Measurements from ENCODE around the gene GALNS. TPM values are rescaled to one million over a fixed set of nuclear protein-coding genes. Genes with fewer than 3 reads are reported as not detected.

Gene GALNS
- total and polyA plus RNA-seq, 11 donors = 10.7 to 22.7 (median 14.1) TPM

- TF ChIP-seq POLR2A (IDR thresholded peaks at IDR 0.05) = no peak
- TF ChIP-seq CTCF (IDR thresholded peaks at IDR 0.05) = no peak
- Histone ChIP-seq H3K4me3 (no peak overlapping the region), H3K4me1 (peaks cover 0 to 12% (median 3%) of the 10 kb centered on the region in 12 donors), H3K9me3 (no peaks in the 10 kb centered on the region), H3K27me3 (peaks cover 0 to 10% (median 0%) of the 10 kb centered on the region in 9 donors), H3K36me3 (peaks cover 0 to 31% (median 24%) of the 10 kb centered on the region in 9 donors), H3K27ac (no peak overlapping the region)
- 92 to 94% (median 93%) methylated on average over 22 of the region's 22 CpGs for WGBS, 4 donors
- intact Hi-C loops (cut with DNase I) = no loop called here
- DNase-seq (no peak), ATAC-seq (no peak)
Measured at GRCh38 chr16:88875703-88876234, 19.0 kb upstream of the GALNS start.

- Histone ChIP-seq H3K36me3 (peaks cover 0 to 27% (median 19%) of the 10 kb centered on the region in 9 donors), H3K9me3 (no peaks in the 10 kb centered on the region), H3K4me3 (no peak overlapping the region), H3K27ac (no peak overlapping the region), H3K27me3 (peaks cover 0 to 13% (median 0%) of the 10 kb centered on the region in 9 donors), H3K4me1 (peaks cover 0 to 19% (median 5%) of the 10 kb centered on the region in 12 donors)
- intact Hi-C loops (cut with DNase I) = no loop called here
- TF ChIP-seq CTCF (IDR thresholded peaks at IDR 0.05) = no peak
- TF ChIP-seq POLR2A (IDR thresholded peaks at IDR 0.05) = no peak
- 89 to 93% (median 91%) methylated on average over 31 to 34 of the region's 34 CpGs for WGBS, 4 donors
- DNase-seq = no peak
- ATAC-seq = no peak
Measured at GRCh38 chr16:88874938-88875599, 18.3 kb upstream of the GALNS start.

GRCh38 chr16:88872650-88873331 is 16.0 kb upstream of the GALNS start:
- DNase-seq (no peak), ATAC-seq (no peak)
- 63 to 72% (median 69%) methylated on average over 18 to 25 of the region's 25 CpGs for WGBS, 4 donors
- H3K27me3 ChIP-seq = peaks cover 0 to 13% (median 0%) of the 10 kb centered on the region in 9 donors
- peaks cover 0 to 21% (median 5%) of the 10 kb centered on the region in 12 donors for H3K4me1 ChIP-seq
- no peak overlapping the region for H3K27ac ChIP-seq
- H3K4me3 ChIP-seq = no peak overlapping the region
- intact Hi-C loops (cut with DNase I) = no loop called here
- peaks cover 0 to 12% (median 4%) of the 10 kb centered on the region in 9 donors for H3K36me3 ChIP-seq
- no peak for TF ChIP-seq CTCF (IDR thresholded peaks at IDR 0.05)
- no peak for TF ChIP-seq POLR2A (IDR thresholded peaks at IDR 0.05)
- no peaks in the 10 kb centered on the region for H3K9me3 ChIP-seq

Measured in heart left ventricle (tissue), 16 donors.